Sigmoid colon (tissue), 7 donors: ENCODE measurements around the gene ZFP69B. TPM values are rescaled to one million over a fixed set of nuclear protein-coding genes. Genes with fewer than 3 reads are reported as not detected.

ENCODE experiments used
- DNase-seq: peaks from one replicate; pipeline ENCODE4 v3.0.0-alpha.2; 2019
- H3K27ac ChIP-seq, 4 donors: fragments of 200-600 bp; sonication (generic); one replicate each; pipeline ENCODE4 v1.5.1; 2016 to 2019; ENCODE audit warnings: mild to moderate bottlenecking in 1 of 4
- H3K27me3 ChIP-seq, 3 donors: fragments of 200-600 bp; sonication (generic); one replicate each; pipeline ENCODE4 v1.5.1; 2019; ENCODE audit warnings: mild to moderate bottlenecking in 1 of 3
- H3K36me3 ChIP-seq, 4 donors: fragments of 200-600 bp; sonication (generic); one replicate each; pipeline ENCODE4 v1.5.1; 2016 to 2019
- H3K4me1 ChIP-seq, 4 donors: fragments of 200-600 bp; sonication (generic); one replicate each; pipeline ENCODE4 v1.5.1; 2017 to 2019
- H3K4me3 ChIP-seq, 4 donors: fragments of 200-600 bp; sonication (generic); one replicate each; pipeline ENCODE4 v1.5.1; 2017 to 2019; ENCODE audit warnings: mild to moderate bottlenecking in 2 of 4, moderate library complexity in 1 of 4
- H3K9me3 ChIP-seq, 4 donors: fragments of 200-600 bp in 3 of 4; sonication (generic) in 3 of 4; one replicate each; pipeline versions ENCODE4 v1.5.1 to v1.6.1; 2013 to 2019
- EP300 ChIP-seq, 4 donors: sonication (generic); formaldehyde crosslinking; IDR thresholded peaks; one replicate each; pipeline ENCODE4 v1.6.1; 2017; ENCODE audit warnings: antibody characterized with exemption in 4 of 4
- POLR2A ChIP-seq, 2 donors: fragments of 450-650 bp; IDR thresholded peaks; one replicate each; pipeline ENCODE4 v1.6.1; 2016; ENCODE audit warnings: antibody characterized with exemption in 2 of 2, mild to moderate bottlenecking in 2 of 2, moderate library complexity in 2 of 2
- POLR2AphosphoS5 ChIP-seq, 4 donors: sonication (generic); formaldehyde crosslinking; IDR thresholded peaks; one replicate each; pipeline ENCODE4 v1.6.1; 2017; ENCODE audit warnings: antibody characterized with exemption in 4 of 4
- WGBS, 2 donors: extraction: QIAGEN DNeasy Blood & Tissue Kit; methylation state at CpG; one replicate each; pipeline ENCODE4 v1.1.7; 2013; 5-methylcytosine and 5-hydroxymethylcytosine counted together
- intact Hi-C: fragments of 100-400 bp; cut with DNase I; formaldehyde crosslinking; loops from one replicate; pipeline ENCODE4 v1.15.1; 2023
- polyA plus RNA-seq, 3 donors: library from polyadenylated mRNA; stranded (reverse); fragments of 200-250 nt; gene quantifications; one replicate each; pipeline ENCODE4 v1.2.3, GENCODE V29; 2013
- total RNA-seq, 4 donors: library from RNA; depleted of rRNA; stranded (reverse); fragments of >200 nt; gene quantifications; one replicate each; pipeline ENCODE4 v1.1.0, GENCODE V29; 2016
- TF ChIP-seq, protein P1 (sequence below), 4 experiments: fragments of 450-650 bp in 3 of 4; fragments of 200-600 bp in 1 of 4; IDR thresholded peaks; one replicate each; pipeline ENCODE4 v1.5.1; 2016 to 2019; ENCODE audit warnings: antibody characterized with exemption in 4 of 4, mild to moderate bottlenecking in 3 of 4, moderate library complexity in 2 of 4
- donor health status: healthy with polysubstance abuse.
- donor health status: Bipolar disorder and iron deficiency.
- donor health status: healthy.

ZFP69B gene
- total and polyA plus RNA-seq, 7 donors = 0.14 to 1.8 (median 0.85) TPM; not detected in 1

DNA sequence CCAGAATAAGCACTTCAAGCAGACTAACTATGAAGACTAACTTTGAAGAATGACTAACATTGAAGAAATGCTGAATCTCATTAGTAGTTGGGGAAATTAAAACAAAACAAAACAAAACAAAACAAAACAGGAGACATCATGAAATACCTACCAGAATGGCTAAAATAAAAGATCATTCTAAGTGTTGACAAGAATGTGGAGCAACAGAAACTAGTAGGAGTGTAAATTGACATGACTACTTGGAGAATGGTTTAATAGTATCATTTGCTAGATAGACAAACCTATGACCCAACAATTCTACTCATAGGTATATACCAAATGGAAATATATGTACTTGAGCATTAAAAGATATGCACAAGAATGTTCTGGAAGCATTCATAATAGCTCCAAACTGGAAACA lies 18.9 kb upstream of the ZFP69B start:
- no peak overlapping the region for H3K27ac ChIP-seq
- TF ChIP-seq POLR2A (IDR thresholded peaks at IDR 0.05) (no peak), POLR2AphosphoS5 (IDR thresholded peaks at IDR 0.05) (no peak), EP300 (IDR thresholded peaks at IDR 0.05) (no peak)
- TF ChIP-seq, protein P1, sequence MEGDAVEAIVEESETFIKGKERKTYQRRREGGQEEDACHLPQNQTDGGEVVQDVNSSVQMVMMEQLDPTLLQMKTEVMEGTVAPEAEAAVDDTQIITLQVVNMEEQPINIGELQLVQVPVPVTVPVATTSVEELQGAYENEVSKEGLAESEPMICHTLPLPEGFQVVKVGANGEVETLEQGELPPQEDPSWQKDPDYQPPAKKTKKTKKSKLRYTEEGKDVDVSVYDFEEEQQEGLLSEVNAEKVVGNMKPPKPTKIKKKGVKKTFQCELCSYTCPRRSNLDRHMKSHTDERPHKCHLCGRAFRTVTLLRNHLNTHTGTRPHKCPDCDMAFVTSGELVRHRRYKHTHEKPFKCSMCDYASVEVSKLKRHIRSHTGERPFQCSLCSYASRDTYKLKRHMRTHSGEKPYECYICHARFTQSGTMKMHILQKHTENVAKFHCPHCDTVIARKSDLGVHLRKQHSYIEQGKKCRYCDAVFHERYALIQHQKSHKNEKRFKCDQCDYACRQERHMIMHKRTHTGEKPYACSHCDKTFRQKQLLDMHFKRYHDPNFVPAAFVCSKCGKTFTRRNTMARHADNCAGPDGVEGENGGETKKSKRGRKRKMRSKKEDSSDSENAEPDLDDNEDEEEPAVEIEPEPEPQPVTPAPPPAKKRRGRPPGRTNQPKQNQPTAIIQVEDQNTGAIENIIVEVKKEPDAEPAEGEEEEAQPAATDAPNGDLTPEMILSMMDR (IDR thresholded peaks at IDR 0.05) = no peak
- intact Hi-C loops = no loop called here

DNA sequence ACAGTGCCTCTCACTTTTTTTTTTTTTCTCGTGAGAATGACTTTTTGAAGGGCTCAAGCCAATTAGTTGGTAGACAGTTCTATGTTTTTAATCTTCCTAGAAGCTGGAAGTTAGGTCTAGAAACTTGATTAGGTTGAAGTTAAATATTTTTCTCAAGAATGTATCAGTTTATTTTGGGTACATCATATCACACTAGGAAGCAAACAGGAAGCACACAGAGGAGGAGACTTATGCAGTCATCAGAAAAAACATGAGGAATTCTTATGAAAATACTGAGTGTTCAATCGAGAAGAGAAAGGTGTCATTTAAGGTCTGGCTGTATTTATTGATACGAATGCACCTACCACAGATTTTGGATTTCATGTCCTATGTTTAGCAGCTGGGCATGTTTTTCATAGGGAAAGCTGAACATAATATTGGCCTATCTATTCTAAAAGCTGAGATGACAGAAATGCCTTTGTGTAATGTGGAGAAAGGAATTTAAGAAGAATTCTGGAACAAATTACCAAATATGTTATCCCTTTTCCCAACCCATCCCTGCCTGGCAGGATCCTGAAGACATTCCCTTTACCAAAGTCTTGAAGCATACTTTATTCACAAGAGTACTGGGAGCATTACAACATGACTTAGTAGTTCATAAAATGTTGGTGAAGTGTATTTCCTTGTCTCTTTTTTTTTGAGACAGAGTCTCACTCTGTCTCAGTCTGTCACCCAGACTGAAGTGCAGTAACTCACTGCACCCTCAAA lies 17.5 kb upstream of the ZFP69B start:
- no peak overlapping the region for H3K27ac ChIP-seq
- 81 to 86% methylated on average over 3 of the region's 3 CpGs for WGBS, 2 donors
- no peaks in the 10 kb centered on the region for H3K36me3 ChIP-seq
- no peaks in the 10 kb centered on the region for H3K9me3 ChIP-seq
- no peak for TF ChIP-seq EP300 (IDR thresholded peaks at IDR 0.05)
- TF ChIP-seq POLR2A (IDR thresholded peaks at IDR 0.05) = no peak
- TF ChIP-seq POLR2AphosphoS5 (IDR thresholded peaks at IDR 0.05) = no peak
- TF ChIP-seq, protein P1 (IDR thresholded peaks at IDR 0.05) = no peak
- no peak for DNase-seq
- H3K27me3 ChIP-seq = no peaks in the 10 kb centered on the region
- H3K4me3 ChIP-seq = no peak overlapping the region
- no peaks in the 10 kb centered on the region for H3K4me1 ChIP-seq
- intact Hi-C loops = no loop called here

More for the DNA sequence above, 18.9 kb upstream of the ZFP69B start:
- no peak for DNase-seq
- Histone ChIP-seq H3K36me3 (no peaks in the 10 kb centered on the region), H3K27me3 (no peaks in the 10 kb centered on the region), H3K4me1 (no peaks in the 10 kb centered on the region), H3K4me3 (no peak overlapping the region), H3K9me3 (no peaks in the 10 kb centered on the region)

DNA sequence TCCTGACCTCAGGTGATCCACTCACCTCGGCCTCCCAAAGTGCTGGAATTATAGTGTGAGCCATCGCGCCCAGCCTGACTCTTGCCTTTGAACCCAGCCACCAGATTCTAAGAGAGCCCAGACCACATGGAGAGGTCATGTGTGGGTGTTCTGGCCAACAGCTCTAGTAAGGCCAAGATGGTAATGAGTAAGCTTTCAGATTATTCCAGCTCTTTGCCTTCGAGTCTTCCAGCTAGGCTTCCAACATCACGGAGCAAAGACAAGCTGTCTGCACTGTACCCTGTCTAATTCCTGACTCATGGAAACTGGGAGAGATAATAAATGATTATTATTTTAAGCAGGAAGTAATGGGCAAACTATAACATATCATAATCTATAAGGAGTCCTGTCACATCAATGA lies 14.8 kb upstream of the ZFP69B start:
- no peak for DNase-seq
- WGBS, 2 donors = 96% methylated on average over 5 of the region's 5 CpGs
- Histone ChIP-seq H3K4me1 (no peaks in the 10 kb centered on the region), H3K9me3 (no peaks in the 10 kb centered on the region), H3K36me3 (no peaks in the 10 kb centered on the region), H3K4me3 (no peak overlapping the region), H3K27ac (no peak overlapping the region), H3K27me3 (no peaks in the 10 kb centered on the region)
- intact Hi-C loops = no loop called here
- TF ChIP-seq EP300 (IDR thresholded peaks at IDR 0.05) (no peak), POLR2A (IDR thresholded peaks at IDR 0.05) (no peak), POLR2AphosphoS5 (IDR thresholded peaks at IDR 0.05) (no peak)
- TF ChIP-seq, protein P1 (IDR thresholded peaks at IDR 0.05) = no peak

DNA sequence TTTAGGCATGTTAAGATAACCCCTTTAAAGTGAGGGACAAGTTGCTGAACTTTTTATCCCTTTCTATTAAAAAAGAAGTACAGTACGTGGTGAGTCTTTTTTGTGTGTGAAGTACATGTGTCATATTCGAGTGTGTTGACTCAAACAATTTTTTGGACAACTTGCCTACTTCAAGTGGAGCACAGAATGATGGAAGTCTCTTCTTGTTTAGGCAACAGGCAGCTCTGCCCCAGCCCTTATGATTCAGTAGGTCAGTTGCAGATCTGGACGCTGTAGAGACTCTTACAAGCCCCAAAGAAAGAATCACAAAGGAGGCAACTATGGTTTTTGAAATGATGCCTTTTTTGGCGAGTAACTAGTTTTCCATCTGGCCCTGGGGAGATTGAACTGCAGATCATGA lies 14.4 kb upstream of the ZFP69B start:
- WGBS, 2 donors = 90 to 92% methylated on average over 4 of the region's 4 CpGs
- no peak for DNase-seq
- intact Hi-C loops = no loop called here
- no peak overlapping the region for H3K27ac ChIP-seq
- no peak overlapping the region for H3K4me3 ChIP-seq
- no peaks in the 10 kb centered on the region for H3K9me3 ChIP-seq
- TF ChIP-seq EP300 (IDR thresholded peaks at IDR 0.05) = no peak
- no peak for TF ChIP-seq POLR2A (IDR thresholded peaks at IDR 0.05)
- TF ChIP-seq, protein P1 (IDR thresholded peaks at IDR 0.05) = no peak
- TF ChIP-seq POLR2AphosphoS5 (IDR thresholded peaks at IDR 0.05) = no peak
- no peaks in the 10 kb centered on the region for H3K36me3 ChIP-seq
- no peaks in the 10 kb centered on the region for H3K4me1 ChIP-seq
- no peaks in the 10 kb centered on the region for H3K27me3 ChIP-seq
